ENCODE data around the gene PPFIA4. TPM values are rescaled to one million over a fixed set of nuclear protein-coding genes. Genes with fewer than 3 reads are reported as not detected.

Gene PPFIA4
- total RNA-seq, 1 donor from 2014 or later, result 11.1 TPM

- DNase-seq, result no peak
Measured at GRCh38 chr1:203041351-203041932, 15.2 kb downstream of the PPFIA4 start.

- DNase-seq, result no peak
Measured at GRCh38 chr1:203043830-203044545, 17.7 kb downstream of the PPFIA4 start.

- DNase-seq, result no peak
Measured at GRCh38 chr1:203044546-203045250, 18.4 kb downstream of the PPFIA4 start.

GRCh38 chr1:203045336-203045735 lies 19.0 kb downstream of the PPFIA4 start:
- DNase-seq, result no peak

- peak; percentile 66 for DNase-seq
Measured at GRCh38 chr1:203045821-203046594, 19.7 kb downstream of the PPFIA4 start.

GRCh38 chr1:203046984-203047630 lies 20.8 kb downstream of the PPFIA4 start:
- DNase-seq, result no peak

GRCh38 chr1:203048086-203048485 lies 21.8 kb downstream of the PPFIA4 start:
- DNase-seq, result no peak

- no peak for DNase-seq
Measured at GRCh38 chr1:203048555-203049051, 22.3 kb downstream of the PPFIA4 start.

- no peak for DNase-seq
Measured at GRCh38 chr1:203049077-203049476, 22.8 kb downstream of the PPFIA4 start.

- DNase-seq, result no peak
Measured at GRCh38 chr1:203049576-203050180, 23.4 kb downstream of the PPFIA4 start.

- DNase-seq, result no peak
Measured at GRCh38 chr1:203050826-203051225, 24.5 kb downstream of the PPFIA4 start.

- no peak for DNase-seq
Measured at GRCh38 chr1:203051841-203052324, 25.6 kb downstream of the PPFIA4 start.

- no peak for DNase-seq
Measured at GRCh38 chr1:203052601-203053000, 26.3 kb downstream of the PPFIA4 start.

GRCh38 chr1:203054184-203054583 lies 27.9 kb downstream of the PPFIA4 start:
- DNase-seq, result no peak

GRCh38 chr1:203054642-203055041 lies 28.4 kb downstream of the PPFIA4 start:
- no peak for DNase-seq

- no peak for DNase-seq
Measured at GRCh38 chr1:203055161-203055799, 29.0 kb downstream of the PPFIA4 start.

GRCh38 chr1:203056012-203056411 lies 29.7 kb downstream of the PPFIA4 start:
- no peak for DNase-seq

- no peak for DNase-seq
Measured at GRCh38 chr1:203056516-203056915, 30.2 kb downstream of the PPFIA4 start.

- no peak for DNase-seq
Measured at GRCh38 chr1:203057911-203058675, 31.8 kb downstream of the PPFIA4 start.

- DNase-seq, result no peak
Measured at GRCh38 chr1:203058676-203058935, 32.3 kb downstream of the PPFIA4 start.

All from occipital lobe (tissue), 2 donors.